ENCODE data around the gene ATXN7L3.

The ATXN7L3 gene

GRCh38 chr17:44213403-44214229, 13.9 kb upstream of the ATXN7L3 start:
- H3K4me3 ChIP-seq (ENCODE audit: low read depth, low read length) = no peak overlapping the region
- DNase-seq (ENCODE audit: low read depth, low spot score) = no peak
- in situ Hi-C loops (cut with HindIII; ENCODE audit: low sequenced_read_pairs) = no loop called here
- TF ChIP-seq CTCF (IDR thresholded peaks at IDR 0.05; ENCODE audit: low read depth, low read length) = no peak

DNA sequence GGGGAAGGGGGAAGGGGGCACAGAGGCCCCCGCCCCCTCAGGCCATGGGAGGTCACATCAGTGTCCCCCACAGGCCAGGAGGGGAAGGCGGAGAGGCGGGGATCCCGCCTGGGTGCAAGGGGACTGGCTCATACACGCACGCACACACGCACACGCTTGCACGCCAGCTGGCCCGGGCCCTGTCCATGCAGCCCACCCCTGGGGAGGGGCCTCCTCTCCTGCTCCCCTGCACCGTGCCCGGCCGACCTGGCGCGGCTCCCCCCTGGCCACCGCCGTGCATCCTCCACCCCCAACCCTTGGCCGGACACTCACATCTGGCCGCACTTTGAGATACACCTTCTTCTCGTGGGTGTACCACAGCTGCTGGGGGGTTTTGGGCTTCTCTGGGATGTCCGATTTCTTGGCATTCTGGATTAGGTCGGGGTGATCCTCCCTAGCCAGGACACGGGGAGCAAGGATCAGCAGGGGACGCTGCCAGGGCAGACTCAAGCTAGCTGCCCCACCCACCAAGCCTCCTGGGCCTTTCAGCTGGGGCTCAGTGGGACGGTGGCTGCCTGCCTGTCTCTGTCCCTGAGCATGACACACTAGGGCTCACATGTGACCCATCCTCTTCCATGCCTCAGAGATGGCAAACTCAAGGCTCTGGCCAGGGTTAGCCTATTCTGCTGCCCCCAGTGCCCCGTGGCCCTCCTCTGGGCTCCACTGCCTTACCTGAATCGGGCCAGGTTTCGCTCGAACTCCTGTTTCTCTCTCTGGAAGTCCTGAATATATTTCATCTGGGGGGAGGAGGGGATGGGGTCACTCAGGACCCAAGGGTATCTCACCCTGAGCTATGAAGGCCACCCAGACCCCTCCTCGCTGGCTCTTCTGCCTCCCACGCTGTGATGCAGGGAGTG, 13.1 kb upstream of the ATXN7L3 start:
- no peak overlapping the region for H3K4me3 ChIP-seq (ENCODE audit: low read depth, low read length)
- TF ChIP-seq CTCF (IDR thresholded peaks at IDR 0.05; ENCODE audit: low read depth, low read length) = no peak
- DNase-seq (ENCODE audit: low read depth, low spot score) = no peak
- in situ Hi-C loops (cut with HindIII; ENCODE audit: low sequenced_read_pairs) = no loop called here

GRCh38 chr17:44211281-44212265, 11.9 kb upstream of the ATXN7L3 start:
- H3K4me3 ChIP-seq (ENCODE audit: low read depth, low read length) = no peak overlapping the region
- DNase-seq (ENCODE audit: low read depth, low spot score) = no peak
- TF ChIP-seq CTCF (IDR thresholded peaks at IDR 0.05; ENCODE audit: low read depth, low read length) = no peak
- in situ Hi-C loops (cut with HindIII; ENCODE audit: low sequenced_read_pairs) = no loop called here

DNA sequence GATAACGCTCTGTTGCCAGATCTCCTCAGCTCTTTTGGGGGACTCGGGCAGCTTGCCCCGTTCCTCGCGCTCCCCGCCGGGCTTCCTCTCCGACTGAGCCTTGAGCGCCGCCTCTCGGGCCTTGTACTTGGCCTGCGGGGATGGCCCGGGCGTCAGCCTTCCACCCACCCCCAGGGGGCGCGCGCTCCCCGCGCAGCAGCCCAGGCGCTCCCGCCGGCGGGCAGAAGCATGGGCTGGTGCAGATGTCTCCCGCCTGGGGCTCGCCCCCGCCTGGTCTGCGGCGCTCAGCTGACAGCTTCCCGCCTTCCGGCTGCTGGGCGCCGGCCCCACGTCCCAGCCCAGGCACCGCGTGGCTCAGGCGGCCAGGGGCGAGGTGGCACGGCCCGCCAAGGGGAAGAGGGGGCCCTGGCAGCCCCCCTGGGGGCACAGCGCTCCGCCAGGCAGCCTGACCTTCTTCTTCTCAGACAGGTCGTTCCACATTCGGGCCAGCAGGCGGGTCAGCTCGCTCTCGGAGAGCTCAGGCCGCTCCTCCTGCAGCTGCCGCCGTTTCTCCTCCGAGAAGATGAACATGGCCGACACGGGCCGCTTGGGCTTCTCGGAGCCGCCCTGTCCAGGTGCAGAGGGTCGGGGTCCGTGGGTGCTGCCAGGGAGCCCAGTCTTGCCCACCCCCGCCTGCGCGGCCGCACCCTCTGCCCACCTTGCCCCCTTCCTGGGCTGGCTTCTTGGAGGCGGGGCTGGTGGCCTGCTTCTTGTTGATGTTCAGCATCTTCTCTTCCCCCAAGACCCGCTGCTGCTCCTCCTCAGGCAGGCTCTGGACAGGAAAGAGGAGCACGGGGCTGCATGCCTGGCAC, 10.9 kb upstream of the ATXN7L3 start:
- in situ Hi-C loops (cut with HindIII; ENCODE audit: low sequenced_read_pairs) = no loop called here
- DNase-seq (ENCODE audit: low read depth, low spot score) = peak; percentile 87
- no peak overlapping the region for H3K4me3 ChIP-seq (ENCODE audit: low read depth, low read length)
- peak; percentile 92 for TF ChIP-seq CTCF (IDR thresholded peaks at IDR 0.05; ENCODE audit: low read depth, low read length)

GRCh38 chr17:44209786-44210341, 10.2 kb upstream of the ATXN7L3 start:
- no peak for TF ChIP-seq CTCF (IDR thresholded peaks at IDR 0.05; ENCODE audit: low read depth, low read length)
- DNase-seq (ENCODE audit: low read depth, low spot score) = no peak
- H3K4me3 ChIP-seq (ENCODE audit: low read depth, low read length) = no peak overlapping the region
- in situ Hi-C loops (cut with HindIII; ENCODE audit: low sequenced_read_pairs) = no loop called here
